ENCODE results near the gene MRS2.

DNA sequence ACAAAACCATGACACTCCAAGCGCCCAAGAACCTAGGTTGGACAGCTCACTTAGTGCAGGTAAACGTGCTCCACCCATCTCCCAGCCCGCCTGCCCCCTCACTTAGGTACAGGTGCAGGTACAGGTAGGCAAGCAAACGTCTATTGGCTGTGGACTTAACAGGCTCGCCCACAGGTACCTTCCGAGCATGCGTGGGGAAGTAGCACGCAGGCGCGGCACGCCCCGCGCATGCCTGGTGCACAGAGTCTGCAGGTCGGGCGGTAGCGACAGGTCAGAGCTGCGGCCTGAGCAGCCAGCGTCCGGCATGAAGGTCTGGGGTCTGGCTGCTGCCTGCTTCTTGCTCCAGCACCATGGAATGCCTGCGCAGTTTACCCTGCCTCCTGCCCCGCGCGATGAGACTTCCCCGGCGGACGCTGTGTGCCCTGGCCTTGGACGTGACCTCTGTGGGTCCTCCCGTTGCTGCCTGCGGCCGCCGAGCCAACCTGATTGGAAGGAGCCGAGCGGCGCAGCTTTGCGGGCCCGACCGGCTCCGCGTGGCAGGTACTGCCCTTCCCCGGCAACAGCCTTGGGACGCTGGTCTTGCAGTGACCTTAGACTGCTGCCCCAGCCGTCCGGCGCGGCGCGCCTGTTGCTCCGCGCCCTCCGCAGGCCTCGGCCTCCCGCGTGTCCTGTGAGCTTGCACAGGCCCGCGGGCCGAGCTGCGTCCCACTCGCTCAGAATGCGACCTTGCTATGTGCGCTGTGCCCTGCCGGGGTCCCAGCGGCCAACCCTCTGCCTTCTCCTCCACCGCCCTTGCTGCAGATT is at the start of gene MRS2:
- TF ChIP-seq, protein P1, sequence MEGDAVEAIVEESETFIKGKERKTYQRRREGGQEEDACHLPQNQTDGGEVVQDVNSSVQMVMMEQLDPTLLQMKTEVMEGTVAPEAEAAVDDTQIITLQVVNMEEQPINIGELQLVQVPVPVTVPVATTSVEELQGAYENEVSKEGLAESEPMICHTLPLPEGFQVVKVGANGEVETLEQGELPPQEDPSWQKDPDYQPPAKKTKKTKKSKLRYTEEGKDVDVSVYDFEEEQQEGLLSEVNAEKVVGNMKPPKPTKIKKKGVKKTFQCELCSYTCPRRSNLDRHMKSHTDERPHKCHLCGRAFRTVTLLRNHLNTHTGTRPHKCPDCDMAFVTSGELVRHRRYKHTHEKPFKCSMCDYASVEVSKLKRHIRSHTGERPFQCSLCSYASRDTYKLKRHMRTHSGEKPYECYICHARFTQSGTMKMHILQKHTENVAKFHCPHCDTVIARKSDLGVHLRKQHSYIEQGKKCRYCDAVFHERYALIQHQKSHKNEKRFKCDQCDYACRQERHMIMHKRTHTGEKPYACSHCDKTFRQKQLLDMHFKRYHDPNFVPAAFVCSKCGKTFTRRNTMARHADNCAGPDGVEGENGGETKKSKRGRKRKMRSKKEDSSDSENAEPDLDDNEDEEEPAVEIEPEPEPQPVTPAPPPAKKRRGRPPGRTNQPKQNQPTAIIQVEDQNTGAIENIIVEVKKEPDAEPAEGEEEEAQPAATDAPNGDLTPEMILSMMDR (IDR thresholded peaks at IDR 0.05): no peak
- peak; percentile 76 for TF ChIP-seq POLR2A (IDR thresholded peaks at IDR 0.05)

All from right lobe of liver (tissue), 4 donors.